Measurements from ENCODE around the gene ZBTB20. TPM values are rescaled to one million over a fixed set of nuclear protein-coding genes. Genes with fewer than 3 reads are reported as not detected.

The ZBTB20 gene
- total and polyA plus RNA-seq, 4 donors = 0.88 to 83.2 (median 20.4) TPM

GRCh38 chr3:114563720-114564119, 583.4 kb downstream of the ZBTB20 start:
- TF ChIP-seq HNF4A (conservative IDR thresholded peaks at IDR 0.05) (no peak), REST (IDR thresholded peaks at IDR 0.05) (no peak), YY1 (IDR thresholded peaks at IDR 0.05) (no peak), ATF3 (IDR thresholded peaks at IDR 0.05) (no peak), CTCF (IDR thresholded peaks at IDR 0.05; ENCODE audit: low read depth, low read length, missing input control) (no peak), FOXA1 (IDR thresholded peaks at IDR 0.05) (no peak), EGR1 (IDR thresholded peaks at IDR 0.05; ENCODE audit: low read depth in 2 of 2) (no peak), MAX (IDR thresholded peaks at IDR 0.05) (no peak), JUND (IDR thresholded peaks at IDR 0.05) (no peak), TAF1 (conservative IDR thresholded peaks at IDR 0.05) (no peak), NR2F2 (IDR thresholded peaks at IDR 0.05) (no peak), GABPA (IDR thresholded peaks at IDR 0.05 in 1 of 2, conservative IDR thresholded peaks at IDR 0.05 in 1 of 2) (no peak), RXRA (IDR thresholded peaks at IDR 0.05) (no peak), HNF4G (IDR thresholded peaks at IDR 0.05) (no peak)
- Histone ChIP-seq H3K36me3 (ENCODE audit: control insufficient read depth in 4 of 4, insufficient read depth in 3 of 4, low read depth in 1 of 4, low read length in 3 of 4) (peaks cover 0 to 3% (median 1%) of the 10 kb centered on the region in 4 donors), H3K27me3 (ENCODE audit: control insufficient read depth in 4 of 4, insufficient read depth in 4 of 4, low read length in 3 of 4) (no peaks in the 10 kb centered on the region), H3K9me3 (ENCODE audit: control insufficient read depth in 4 of 4, low read length in 3 of 4) (no peaks in the 10 kb centered on the region), H3K27ac (ENCODE audit: low read depth in 1 of 2, low read length in 2 of 2) (no peak overlapping the region), H3K4me3 (ENCODE audit: low read depth in 1 of 3, low read length in 3 of 3) (no peak overlapping the region), H3K9ac (ENCODE audit: low read depth in 1 of 2, low read length in 2 of 2) (no peak overlapping the region), H3K4me1 (ENCODE audit: control insufficient read depth in 4 of 4, insufficient read depth in 4 of 4, low read length in 3 of 4) (peaks cover 2 to 8% (median 4%) of the 10 kb centered on the region in 4 donors)
- no peak for DNase-seq (ENCODE audit: low spot score)
- WGBS = 97% methylated on average over 2 of the region's 2 CpGs

- H3K9ac ChIP-seq (ENCODE audit: low read depth in 1 of 2, low read length in 2 of 2) = no peak overlapping the region
- H3K4me1 ChIP-seq (ENCODE audit: control insufficient read depth in 4 of 4, insufficient read depth in 4 of 4, low read length in 3 of 4) = peaks cover 0 to 2% (median 0%) of the 10 kb centered on the region in 4 donors
- DNase-seq (ENCODE audit: low spot score) = no peak
- WGBS = 76% methylated on average over 2 of the region's 2 CpGs
- H3K9me3 ChIP-seq (ENCODE audit: control insufficient read depth in 4 of 4, low read length in 3 of 4) = no peaks in the 10 kb centered on the region
- no peak overlapping the region for H3K27ac ChIP-seq (ENCODE audit: low read depth in 1 of 2, low read length in 2 of 2)
- H3K27me3 ChIP-seq (ENCODE audit: control insufficient read depth in 4 of 4, insufficient read depth in 4 of 4, low read length in 3 of 4) = no peaks in the 10 kb centered on the region
- H3K36me3 ChIP-seq (ENCODE audit: control insufficient read depth in 4 of 4, insufficient read depth in 3 of 4, low read depth in 1 of 4, low read length in 3 of 4) = peaks cover 0 to 3% (median 1%) of the 10 kb centered on the region in 4 donors
- H3K4me3 ChIP-seq (ENCODE audit: low read depth in 1 of 3, low read length in 3 of 3) = no peak overlapping the region
- TF ChIP-seq FOXA2 (IDR thresholded peaks at IDR 0.05) = no peak
- no peak for TF ChIP-seq ZBTB33 (IDR thresholded peaks at IDR 0.05)
- TF ChIP-seq EGR1 (IDR thresholded peaks at IDR 0.05; ENCODE audit: low read depth in 2 of 2) = no peak
- TF ChIP-seq MAX (IDR thresholded peaks at IDR 0.05) = no peak
Measured at GRCh38 chr3:114562557-114562956, 584.5 kb downstream of the ZBTB20 start.

Data from liver (tissue), 9 donors.